ENCODE data around the gene EBF4.
"Not testable (repeated sequence)": the region's sequence is repeated elsewhere in the genome, so short reads cannot be mapped to it uniquely, and the experiment has no call there.

Gene EBF4

GRCh38 chr20:2763186-2763585 lies 70.6 kb downstream of the EBF4 start:
- Histone ChIP-seq H3K4me3 (ENCODE audit: low read length, poor library complexity, severe bottlenecking) (no peak overlapping the region), H3K79me2 (ENCODE audit: insufficient read depth, low read length) (no peaks in the 10 kb centered on the region), H3K4me1 (ENCODE audit: insufficient read depth, low read length, poor library complexity, severe bottlenecking) (peaks cover 6% of the 10 kb centered on the region), H3K27me3 (ENCODE audit: insufficient read depth, low read length, poor library complexity, severe bottlenecking) (no peaks in the 10 kb centered on the region), H3K9ac (ENCODE audit: low read depth, low read length, poor library complexity, severe bottlenecking) (no peak overlapping the region), H4K20me1 (ENCODE audit: insufficient read depth, low read length, poor library complexity, severe bottlenecking) (no peaks in the 10 kb centered on the region), H3F3A (ENCODE audit: low read depth) (no peaks in the 10 kb centered on the region), H3K9me3 (ENCODE audit: insufficient read depth, low read depth, low read length) (no peaks in the 10 kb centered on the region), H3K9me2 (replicated peaks; ENCODE audit: low read depth, low read length) (no peaks in the 10 kb centered on the region), H2AFZ (ENCODE audit: low read length) (no peak overlapping the region), H3K36me3 (ENCODE audit: insufficient read depth, low read length) (no peaks in the 10 kb centered on the region), H3K4me2 (ENCODE audit: low read depth, low read length, poor library complexity, severe bottlenecking) (no peak overlapping the region)
- TF ChIP-seq, protein P1, sequence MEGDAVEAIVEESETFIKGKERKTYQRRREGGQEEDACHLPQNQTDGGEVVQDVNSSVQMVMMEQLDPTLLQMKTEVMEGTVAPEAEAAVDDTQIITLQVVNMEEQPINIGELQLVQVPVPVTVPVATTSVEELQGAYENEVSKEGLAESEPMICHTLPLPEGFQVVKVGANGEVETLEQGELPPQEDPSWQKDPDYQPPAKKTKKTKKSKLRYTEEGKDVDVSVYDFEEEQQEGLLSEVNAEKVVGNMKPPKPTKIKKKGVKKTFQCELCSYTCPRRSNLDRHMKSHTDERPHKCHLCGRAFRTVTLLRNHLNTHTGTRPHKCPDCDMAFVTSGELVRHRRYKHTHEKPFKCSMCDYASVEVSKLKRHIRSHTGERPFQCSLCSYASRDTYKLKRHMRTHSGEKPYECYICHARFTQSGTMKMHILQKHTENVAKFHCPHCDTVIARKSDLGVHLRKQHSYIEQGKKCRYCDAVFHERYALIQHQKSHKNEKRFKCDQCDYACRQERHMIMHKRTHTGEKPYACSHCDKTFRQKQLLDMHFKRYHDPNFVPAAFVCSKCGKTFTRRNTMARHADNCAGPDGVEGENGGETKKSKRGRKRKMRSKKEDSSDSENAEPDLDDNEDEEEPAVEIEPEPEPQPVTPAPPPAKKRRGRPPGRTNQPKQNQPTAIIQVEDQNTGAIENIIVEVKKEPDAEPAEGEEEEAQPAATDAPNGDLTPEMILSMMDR (conservative IDR thresholded peaks at IDR 0.05; ENCODE audit: low read length), result no peak
- TF ChIP-seq EZH2phosphoT487 (IDR thresholded peaks at IDR 0.05; ENCODE audit: borderline replicate concordance), result no peak

- Histone ChIP-seq H3K27me3 (ENCODE audit: insufficient read depth, low read length, poor library complexity, severe bottlenecking) (no peaks in the 10 kb centered on the region), H3K79me2 (ENCODE audit: insufficient read depth, low read length) (no peaks in the 10 kb centered on the region), H3K9me2 (replicated peaks; ENCODE audit: low read depth, low read length) (no peaks in the 10 kb centered on the region), H4K20me1 (ENCODE audit: insufficient read depth, low read length, poor library complexity, severe bottlenecking) (no peaks in the 10 kb centered on the region), H2AFZ (ENCODE audit: low read length) (no peak overlapping the region), H3F3A (ENCODE audit: low read depth) (no peaks in the 10 kb centered on the region), H3K4me3 (ENCODE audit: low read length, poor library complexity, severe bottlenecking) (no peak overlapping the region), H3K36me3 (ENCODE audit: insufficient read depth, low read length) (no peaks in the 10 kb centered on the region), H3K4me2 (ENCODE audit: low read depth, low read length, poor library complexity, severe bottlenecking) (no peak overlapping the region), H3K9me3 (ENCODE audit: insufficient read depth, low read depth, low read length) (no peaks in the 10 kb centered on the region), H3K4me1 (ENCODE audit: insufficient read depth, low read length, poor library complexity, severe bottlenecking) (no peaks in the 10 kb centered on the region), H3K9ac (ENCODE audit: low read depth, low read length, poor library complexity, severe bottlenecking) (no peak overlapping the region)
- no peak for TF ChIP-seq EZH2phosphoT487 (IDR thresholded peaks at IDR 0.05; ENCODE audit: borderline replicate concordance)
- TF ChIP-seq, protein P1 (conservative IDR thresholded peaks at IDR 0.05; ENCODE audit: low read length), result no peak
These were observed 75.4 kb downstream of the EBF4 start for GRCh38 chr20:2767768-2768631.

GRCh38 chr20:2768632-2769015 lies 76.0 kb downstream of the EBF4 start:
- H3F3A ChIP-seq (ENCODE audit: low read depth), result no peaks in the 10 kb centered on the region
- no peaks in the 10 kb centered on the region for H3K9me2 ChIP-seq (replicated peaks; ENCODE audit: low read depth, low read length)
- no peaks in the 10 kb centered on the region for H3K36me3 ChIP-seq (ENCODE audit: insufficient read depth, low read length)
- H3K4me3 ChIP-seq (ENCODE audit: low read length, poor library complexity, severe bottlenecking), result no peak overlapping the region
- no peaks in the 10 kb centered on the region for H3K9me3 ChIP-seq (ENCODE audit: insufficient read depth, low read depth, low read length)
- no peak overlapping the region for H3K4me2 ChIP-seq (ENCODE audit: low read depth, low read length, poor library complexity, severe bottlenecking)
- TF ChIP-seq, protein P1 (conservative IDR thresholded peaks at IDR 0.05; ENCODE audit: low read length), result no peak
- TF ChIP-seq EZH2phosphoT487 (IDR thresholded peaks at IDR 0.05; ENCODE audit: borderline replicate concordance), result no peak
- H4K20me1 ChIP-seq (ENCODE audit: insufficient read depth, low read length, poor library complexity, severe bottlenecking), result no peaks in the 10 kb centered on the region
- H3K27me3 ChIP-seq (ENCODE audit: insufficient read depth, low read length, poor library complexity, severe bottlenecking), result no peaks in the 10 kb centered on the region
- H3K9ac ChIP-seq (ENCODE audit: low read depth, low read length, poor library complexity, severe bottlenecking), result no peak overlapping the region
- H3K4me1 ChIP-seq (ENCODE audit: insufficient read depth, low read length, poor library complexity, severe bottlenecking), result no peaks in the 10 kb centered on the region
- H3K79me2 ChIP-seq (ENCODE audit: insufficient read depth, low read length), result no peaks in the 10 kb centered on the region
- no peak overlapping the region for H2AFZ ChIP-seq (ENCODE audit: low read length)

DNA sequence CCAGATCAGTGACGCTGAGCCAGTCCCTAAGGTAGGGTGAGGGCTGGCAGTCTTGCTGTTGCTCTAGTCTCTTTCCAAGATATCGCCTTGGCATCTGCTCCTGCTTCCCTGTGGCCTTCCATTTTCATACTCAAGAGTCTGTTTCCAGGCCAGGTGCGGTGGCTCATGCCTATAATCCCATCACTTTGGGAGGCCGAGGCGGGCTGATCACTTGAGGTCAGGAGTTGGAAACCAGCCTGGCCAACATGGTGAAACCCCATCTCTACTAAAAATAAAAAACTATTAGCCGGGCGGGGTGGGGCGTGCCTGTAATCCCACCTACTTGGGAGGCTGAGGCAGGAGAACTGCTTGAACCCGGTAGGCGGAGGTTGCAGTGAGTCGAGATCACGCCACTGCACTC lies 77.5 kb downstream of the EBF4 start:
- H3K4me2 ChIP-seq (ENCODE audit: low read depth, low read length, poor library complexity, severe bottlenecking); H2AFZ ChIP-seq (ENCODE audit: low read length); H3K79me2 ChIP-seq (ENCODE audit: insufficient read depth, low read length); H3K36me3 ChIP-seq (ENCODE audit: insufficient read depth, low read length); H3K27me3 ChIP-seq (ENCODE audit: insufficient read depth, low read length, poor library complexity, severe bottlenecking); H3K4me1 ChIP-seq (ENCODE audit: insufficient read depth, low read length, poor library complexity, severe bottlenecking); H3K9me3 ChIP-seq (ENCODE audit: insufficient read depth, low read depth, low read length); H3K9me2 ChIP-seq (replicated peaks; ENCODE audit: low read depth, low read length); H3K9ac ChIP-seq (ENCODE audit: low read depth, low read length, poor library complexity, severe bottlenecking); H3F3A ChIP-seq (ENCODE audit: low read depth); H3K4me3 ChIP-seq (ENCODE audit: low read length, poor library complexity, severe bottlenecking); H4K20me1 ChIP-seq (ENCODE audit: insufficient read depth, low read length, poor library complexity, severe bottlenecking): not testable (repeated sequence)

Data from Loucy (cell line).